ENCODE measurements around the gene EGFL8. TPM values are rescaled to one million over a fixed set of nuclear protein-coding genes. Genes with fewer than 3 reads are reported as not detected.

EGFL8 gene
- polyA plus RNA-seq, 1 experiment = 4.0 TPM

DNA sequence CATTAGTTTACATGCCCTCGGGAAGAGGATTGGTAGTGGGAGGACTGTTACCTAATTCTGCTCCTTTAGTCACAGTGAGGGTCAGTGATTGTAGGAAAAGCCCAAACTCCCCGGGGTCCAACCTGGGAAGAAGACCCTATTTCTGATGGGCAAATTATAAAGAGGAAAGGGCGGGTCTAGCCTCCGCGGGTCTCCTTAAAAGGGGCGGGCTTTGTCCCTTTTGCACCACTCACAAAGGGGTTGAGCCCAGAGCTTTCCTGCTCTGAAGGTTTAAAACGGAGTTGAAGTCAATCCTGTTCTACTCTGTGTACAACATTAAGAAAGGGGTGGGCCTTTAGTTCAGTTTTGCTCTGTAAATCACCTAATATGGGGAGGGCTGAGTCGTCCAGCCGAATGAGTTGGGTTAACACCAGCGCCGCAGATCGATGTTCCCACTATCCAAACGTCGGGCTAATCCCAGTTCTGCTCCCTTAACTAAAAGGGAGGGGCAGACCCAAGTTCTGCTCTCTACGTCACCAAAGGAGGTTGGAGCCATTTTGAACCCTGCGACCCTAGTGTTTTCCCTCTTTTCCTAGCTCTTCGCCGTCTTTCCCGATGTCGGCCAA lies 12.9 kb downstream of the EGFL8 start:
- Histone ChIP-seq H3K27me3 (ENCODE audit: control insufficient read depth, insufficient read depth, low read length) (no peaks in the 10 kb centered on the region), H3K36me3 (ENCODE audit: control insufficient read depth, insufficient read depth, low read length) (peaks cover 9% of the 10 kb centered on the region), H3K4me3 (ENCODE audit: low read depth, low read length) (peak overlapping the region; percentile 97)
- no peak for TF ChIP-seq CTCF (IDR thresholded peaks at IDR 0.05; ENCODE audit: insufficient read depth, low read depth, low read length)
- DNase-seq (ENCODE audit: low read depth) = no peak
- ChIA-PET POLR2A (interaction anchor here (0.6 to 1.3 kb wide), 4 partner anchors 11 to 28 kb away, joined by 3 to 7 read pairs (median 6); partner anchors contain the start of gene PBX2), CTCF (interaction anchor here (0.9 to 2.0 kb wide), 5 partner anchors 13 to 60 kb away, joined by 3 to 7 read pairs (median 4); partner anchors contain the start of gene PBX2)

- peaks cover 12% of the 10 kb centered on the region for H3K36me3 ChIP-seq (ENCODE audit: control insufficient read depth, insufficient read depth, low read length)
- TF ChIP-seq CTCF (IDR thresholded peaks at IDR 0.05; ENCODE audit: insufficient read depth, low read depth, low read length) = no peak
- peak within 1 kb of the TSS; percentile 97 for H3K4me3 ChIP-seq (ENCODE audit: low read depth, low read length)
- no peaks in the 10 kb centered on the region for H3K27me3 ChIP-seq (ENCODE audit: control insufficient read depth, insufficient read depth, low read length)
- POLR2A ChIA-PET = interaction anchor here (0.6 to 1.3 kb wide), 4 partner anchors 11 to 27 kb away, joined by 3 to 7 read pairs (median 6); partner anchors contain the start of gene PBX2
- DNase-seq (ENCODE audit: low read depth) = peak; percentile 100
- CTCF ChIA-PET = interaction anchor here (0.9 to 2.0 kb wide), 2 partner anchors 13 to 59 kb away, joined by 3 to 7 read pairs; partner anchors contain the start of gene PBX2
Observed at GRCh38 chr6:32177788-32178546, 13.6 kb downstream of the EGFL8 start, which contains the start of gene RNF5. TSS of gene RNF5 (plus strand) at chr6:32178405. CDS start at chr6:32178512, 107 bp downstream.

DNA sequence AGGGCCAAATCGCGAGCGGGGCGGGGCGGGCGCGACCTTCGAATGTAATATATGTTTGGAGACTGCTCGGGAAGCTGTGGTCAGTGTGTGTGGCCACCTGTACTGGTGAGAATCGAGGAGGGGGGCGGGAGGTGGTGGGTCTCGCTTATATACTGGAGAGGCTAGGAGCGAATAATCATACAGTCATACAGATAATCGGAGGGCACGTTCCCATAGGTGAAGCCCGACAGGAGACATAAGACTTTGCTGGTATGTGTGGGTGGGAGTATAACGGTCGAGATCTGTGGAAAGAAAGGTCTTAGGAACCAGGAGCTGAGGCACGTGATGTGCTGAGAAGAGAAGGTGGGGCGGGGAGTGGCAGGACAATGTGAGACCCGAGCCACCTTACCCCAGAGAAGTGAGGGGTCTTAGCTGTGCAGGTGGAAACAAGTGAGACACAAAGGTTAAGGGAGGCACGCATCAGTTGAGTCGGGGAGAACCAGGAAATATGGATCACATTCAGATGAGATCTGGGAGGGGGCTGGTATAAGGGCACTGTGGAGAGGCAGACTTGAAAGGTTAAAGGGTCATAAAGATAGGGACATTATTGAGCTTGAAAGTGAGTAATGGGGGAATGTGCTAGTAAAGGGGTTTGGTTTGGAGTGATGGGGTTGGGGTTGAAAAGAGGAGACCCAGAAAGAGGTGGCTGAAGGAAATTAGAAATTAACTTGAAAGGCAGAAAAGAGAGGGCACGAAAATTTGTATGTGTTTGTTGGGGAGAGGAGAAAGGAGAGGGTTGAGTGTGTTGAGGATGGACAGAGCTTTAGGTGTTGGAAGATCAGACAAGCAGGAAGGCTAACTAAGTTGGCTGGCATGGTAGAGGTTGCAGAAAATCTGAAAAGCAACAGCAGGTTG lies 14.4 kb downstream of the EGFL8 start:
- Histone ChIP-seq H3K4me3 (ENCODE audit: low read depth, low read length) (peak overlapping the region; percentile 97), H3K36me3 (ENCODE audit: control insufficient read depth, insufficient read depth, low read length) (peaks cover 15% of the 10 kb centered on the region), H3K27me3 (ENCODE audit: control insufficient read depth, insufficient read depth, low read length) (no peaks in the 10 kb centered on the region)
- no peak for TF ChIP-seq CTCF (IDR thresholded peaks at IDR 0.05; ENCODE audit: insufficient read depth, low read depth, low read length)
- POLR2A ChIA-PET = no interaction called here
- CTCF ChIA-PET = interaction anchor here (0.6 to 1.5 kb wide), 2 partner anchors 17 to 774 kb away, joined by 4 to 5 read pairs; partner anchors contain the start of gene HLA-DMA
- no peak for DNase-seq (ENCODE audit: low read depth)

- H3K27me3 ChIP-seq (ENCODE audit: control insufficient read depth, insufficient read depth, low read length) = no peaks in the 10 kb centered on the region
- ChIA-PET POLR2A (no interaction called here), CTCF (interaction anchor here (1.5 kb wide), 1 partner anchor 15 kb away, joined by 5 read pairs; no protein-coding TSS in a partner anchor)
- TF ChIP-seq CTCF (IDR thresholded peaks at IDR 0.05; ENCODE audit: insufficient read depth, low read depth, low read length) = no peak
- peaks cover 15% of the 10 kb centered on the region for H3K36me3 ChIP-seq (ENCODE audit: control insufficient read depth, insufficient read depth, low read length)
- no peak overlapping the region for H3K4me3 ChIP-seq (ENCODE audit: low read depth, low read length)
- no peak for DNase-seq (ENCODE audit: low read depth)
Observed at GRCh38 chr6:32179766-32180405, 15.5 kb downstream of the EGFL8 start.
